ENCODE results near the gene LIN28B.

LIN28B gene

DNA sequence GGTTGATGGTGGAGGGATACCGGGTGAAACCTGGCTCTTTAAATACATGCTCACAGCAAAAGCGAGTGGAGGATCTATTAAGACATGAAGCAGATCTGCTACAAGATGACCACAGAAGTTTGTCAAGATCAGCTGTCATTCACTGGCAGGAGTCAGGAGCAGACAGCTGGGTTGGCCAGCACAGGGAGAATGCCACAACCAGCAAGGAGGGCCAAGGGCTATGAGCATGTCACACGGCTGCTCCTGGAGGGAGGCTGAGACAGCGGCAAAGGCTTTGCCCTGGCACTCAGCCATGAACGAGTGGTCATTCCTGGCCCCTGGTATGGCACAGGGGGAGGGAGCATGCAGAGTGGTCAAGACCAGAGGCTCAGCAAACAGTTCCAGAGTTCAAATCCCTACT, 145.3 kb downstream of the LIN28B start:
- Histone ChIP-seq H3K27ac (no peak overlapping the region), H3K36me3 (peaks cover 23 to 34% (median 23%) of the 10 kb centered on the region in 3 donors), H3K4me3 (no peak overlapping the region), H3K9me3 (no peaks in the 10 kb centered on the region), H3K4me1 (no peaks in the 10 kb centered on the region), H3K27me3 (no peaks in the 10 kb centered on the region)
- no peak for DNase-seq
- TF ChIP-seq, protein P1, sequence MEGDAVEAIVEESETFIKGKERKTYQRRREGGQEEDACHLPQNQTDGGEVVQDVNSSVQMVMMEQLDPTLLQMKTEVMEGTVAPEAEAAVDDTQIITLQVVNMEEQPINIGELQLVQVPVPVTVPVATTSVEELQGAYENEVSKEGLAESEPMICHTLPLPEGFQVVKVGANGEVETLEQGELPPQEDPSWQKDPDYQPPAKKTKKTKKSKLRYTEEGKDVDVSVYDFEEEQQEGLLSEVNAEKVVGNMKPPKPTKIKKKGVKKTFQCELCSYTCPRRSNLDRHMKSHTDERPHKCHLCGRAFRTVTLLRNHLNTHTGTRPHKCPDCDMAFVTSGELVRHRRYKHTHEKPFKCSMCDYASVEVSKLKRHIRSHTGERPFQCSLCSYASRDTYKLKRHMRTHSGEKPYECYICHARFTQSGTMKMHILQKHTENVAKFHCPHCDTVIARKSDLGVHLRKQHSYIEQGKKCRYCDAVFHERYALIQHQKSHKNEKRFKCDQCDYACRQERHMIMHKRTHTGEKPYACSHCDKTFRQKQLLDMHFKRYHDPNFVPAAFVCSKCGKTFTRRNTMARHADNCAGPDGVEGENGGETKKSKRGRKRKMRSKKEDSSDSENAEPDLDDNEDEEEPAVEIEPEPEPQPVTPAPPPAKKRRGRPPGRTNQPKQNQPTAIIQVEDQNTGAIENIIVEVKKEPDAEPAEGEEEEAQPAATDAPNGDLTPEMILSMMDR (IDR thresholded peaks at IDR 0.05), result no peak
- intact Hi-C loops (cut with DNase I; ENCODE audit: low total_unique reads), result no loop called here

DNA sequence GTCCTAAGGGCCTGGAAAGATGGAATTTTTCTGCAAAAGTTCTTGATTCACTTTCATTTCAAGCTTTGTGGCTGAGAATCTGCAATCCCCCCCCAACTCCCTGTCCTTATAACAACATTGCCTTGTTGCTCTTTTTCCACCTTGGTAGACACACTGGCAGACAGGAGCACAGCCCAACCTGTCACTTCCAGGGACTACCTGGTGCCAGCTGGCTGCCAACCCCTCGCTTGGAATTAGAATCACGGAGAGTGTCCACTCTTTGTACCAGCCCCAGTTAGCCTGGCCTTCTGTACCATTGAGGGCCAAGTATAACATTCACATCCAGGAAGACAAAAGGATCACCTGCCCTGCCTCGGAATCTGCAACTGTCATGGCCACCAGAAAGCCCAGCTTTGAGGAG, 148.2 kb downstream of the LIN28B start:
- Histone ChIP-seq H3K9me3 (no peaks in the 10 kb centered on the region), H3K4me3 (no peak overlapping the region), H3K27ac (no peak overlapping the region), H3K4me1 (no peaks in the 10 kb centered on the region), H3K36me3 (peaks cover 7 to 13% (median 13%) of the 10 kb centered on the region in 3 donors), H3K27me3 (no peaks in the 10 kb centered on the region)
- intact Hi-C loops (cut with DNase I; ENCODE audit: low total_unique reads), result no loop called here
- DNase-seq, result no peak
- TF ChIP-seq, protein P1 (IDR thresholded peaks at IDR 0.05), result no peak

DNA sequence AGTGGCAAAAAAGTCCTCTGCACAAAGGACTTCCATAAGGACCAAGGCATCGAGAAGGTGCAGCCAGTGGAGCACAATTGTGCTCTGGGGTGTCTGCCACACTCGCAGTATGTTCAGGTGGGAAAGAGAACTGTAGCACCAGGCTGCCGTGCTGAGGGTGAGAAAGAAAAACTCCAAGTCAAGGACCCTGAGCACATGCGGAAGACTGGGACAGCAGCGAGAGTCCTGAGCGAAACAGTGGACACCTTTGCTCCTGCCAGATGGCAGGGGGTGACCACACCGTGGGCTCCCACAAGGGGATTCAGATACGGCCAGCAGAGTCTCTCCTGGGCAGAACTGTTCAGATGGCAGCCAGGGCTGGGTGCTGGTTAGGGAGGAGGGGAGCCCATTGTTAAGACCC, 149.4 kb downstream of the LIN28B start:
- Histone ChIP-seq H3K9me3 (no peaks in the 10 kb centered on the region), H3K36me3 (peaks cover 7 to 12% (median 7%) of the 10 kb centered on the region in 3 donors), H3K27me3 (no peaks in the 10 kb centered on the region), H3K4me1 (no peaks in the 10 kb centered on the region), H3K4me3 (no peak overlapping the region), H3K27ac (no peak overlapping the region)
- no peak for DNase-seq
- TF ChIP-seq, protein P1 (IDR thresholded peaks at IDR 0.05), result no peak
- intact Hi-C loops (cut with DNase I; ENCODE audit: low total_unique reads), result no loop called here

DNA sequence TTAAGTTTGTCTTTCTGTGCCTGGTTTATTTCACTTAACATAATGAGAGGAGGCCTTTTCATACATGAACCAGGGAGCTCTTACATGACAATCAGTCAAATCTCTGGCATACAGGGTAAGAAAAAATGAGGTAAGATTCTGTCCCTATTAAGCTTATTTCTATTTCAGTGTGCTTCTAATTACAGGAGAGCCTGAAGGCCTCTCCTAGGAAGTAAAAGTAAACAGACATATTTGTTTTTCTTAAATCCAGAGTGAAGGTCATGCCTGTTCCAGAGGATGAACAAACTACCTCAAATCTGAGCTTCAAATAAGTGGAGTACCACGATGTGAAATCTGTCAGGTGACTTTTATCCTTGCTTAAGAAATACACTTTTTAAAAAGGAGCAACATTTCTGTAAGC, 150.3 kb downstream of the LIN28B start:
- H3K27ac ChIP-seq, result no peak overlapping the region
- no peak for DNase-seq
- no peaks in the 10 kb centered on the region for H3K4me1 ChIP-seq
- H3K9me3 ChIP-seq, result no peaks in the 10 kb centered on the region
- no peak overlapping the region for H3K4me3 ChIP-seq
- peaks cover 10 to 12% (median 11%) of the 10 kb centered on the region in 3 donors for H3K36me3 ChIP-seq
- TF ChIP-seq, protein P1 (IDR thresholded peaks at IDR 0.05), result no peak
- intact Hi-C loops (cut with DNase I; ENCODE audit: low total_unique reads), result no loop called here
- no peaks in the 10 kb centered on the region for H3K27me3 ChIP-seq

DNA sequence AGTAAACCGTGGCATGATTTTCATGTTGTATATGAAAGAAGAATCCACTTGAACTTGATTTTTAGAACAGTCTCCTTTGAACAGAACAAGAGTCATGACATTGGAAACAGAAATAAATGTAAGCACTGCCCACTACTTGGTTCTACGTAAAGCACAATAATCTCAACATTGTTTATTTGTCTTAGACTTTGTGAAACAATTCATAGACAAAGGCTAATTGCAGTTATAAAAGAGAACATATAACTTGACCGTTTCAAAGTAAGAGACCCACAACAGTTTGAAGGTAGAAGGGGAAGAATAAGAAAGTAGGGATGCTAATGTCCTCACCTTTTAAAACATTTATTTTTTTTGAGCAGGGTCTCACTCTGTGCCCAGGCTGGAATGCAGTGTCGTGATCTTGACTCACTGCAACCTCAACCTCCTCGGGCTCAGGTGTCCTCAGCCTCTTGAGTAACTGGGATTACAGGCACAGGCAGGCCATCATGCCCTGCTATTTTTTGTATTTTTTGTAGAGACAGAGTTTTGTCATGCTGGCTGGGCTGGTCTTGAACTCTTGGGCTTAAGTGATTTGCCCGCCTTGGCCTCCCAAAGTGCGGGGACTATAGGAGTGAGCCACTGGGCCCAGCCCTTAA, 151.8 kb downstream of the LIN28B start:
- Histone ChIP-seq H3K27me3 (no peaks in the 10 kb centered on the region), H3K36me3 (peaks cover 12 to 18% (median 15%) of the 10 kb centered on the region in 3 donors), H3K9me3 (no peaks in the 10 kb centered on the region), H3K4me3 (no peak overlapping the region), H3K4me1 (no peaks in the 10 kb centered on the region), H3K27ac (no peak overlapping the region)
- TF ChIP-seq, protein P1 (IDR thresholded peaks at IDR 0.05), result no peak
- intact Hi-C loops (cut with DNase I; ENCODE audit: low total_unique reads), result no loop called here
- no peak for DNase-seq

Data from tibial artery (tissue), 4 donors.